ENCODE data around the gene LRSAM1.

LRSAM1 gene

GRCh38 chr9:127530206-127530941 is 79.1 kb downstream of the LRSAM1 start:
- DNase-seq (ENCODE audit: low read depth in 1 of 2, low spot score in 1 of 2): no peak

GRCh38 chr9:127531676-127532075 is 80.4 kb downstream of the LRSAM1 start:
- no peak for DNase-seq (ENCODE audit: low read depth in 1 of 2, low spot score in 1 of 2)

GRCh38 chr9:127534250-127534906 is 83.1 kb downstream of the LRSAM1 start:
- DNase-seq (ENCODE audit: low read depth in 1 of 2, low spot score in 1 of 2): no peak

- no peak for DNase-seq (ENCODE audit: low read depth in 1 of 2, low spot score in 1 of 2)
These were observed 83.6 kb downstream of the LRSAM1 start for GRCh38 chr9:127534931-127535330.

GRCh38 chr9:127535396-127535795 is 84.1 kb downstream of the LRSAM1 start:
- no peak for DNase-seq (ENCODE audit: low read depth in 1 of 2, low spot score in 1 of 2)

- no peak for DNase-seq (ENCODE audit: low read depth in 1 of 2, low spot score in 1 of 2)
These were observed 84.5 kb downstream of the LRSAM1 start for GRCh38 chr9:127535834-127536233.

GRCh38 chr9:127536499-127536898 is 85.2 kb downstream of the LRSAM1 start:
- DNase-seq (ENCODE audit: low read depth in 1 of 2, low spot score in 1 of 2): no peak

GRCh38 chr9:127537014-127537413 is 85.7 kb downstream of the LRSAM1 start:
- DNase-seq (ENCODE audit: low read depth in 1 of 2, low spot score in 1 of 2): no peak

- no peak for DNase-seq (ENCODE audit: low read depth in 1 of 2, low spot score in 1 of 2)
These were observed 86.5 kb downstream of the LRSAM1 start for GRCh38 chr9:127537792-127538191.

GRCh38 chr9:127538849-127539258 is 87.5 kb downstream of the LRSAM1 start:
- DNase-seq (ENCODE audit: low read depth in 1 of 2, low spot score in 1 of 2): no peak

- DNase-seq (ENCODE audit: low read depth in 1 of 2, low spot score in 1 of 2): no peak
These were observed 88.1 kb downstream of the LRSAM1 start for GRCh38 chr9:127539259-127539981.

- DNase-seq (ENCODE audit: low read depth in 1 of 2, low spot score in 1 of 2): no peak
These were observed 88.8 kb downstream of the LRSAM1 start for GRCh38 chr9:127539982-127540663.

GRCh38 chr9:127540664-127541041 is 89.3 kb downstream of the LRSAM1 start:
- no peak for DNase-seq (ENCODE audit: low read depth in 1 of 2, low spot score in 1 of 2)

- DNase-seq (ENCODE audit: low read depth in 1 of 2, low spot score in 1 of 2): no peak
These were observed 89.9 kb downstream of the LRSAM1 start for GRCh38 chr9:127541176-127541575.

- no peak for DNase-seq (ENCODE audit: low read depth in 1 of 2, low spot score in 1 of 2)
These were observed 90.6 kb downstream of the LRSAM1 start for GRCh38 chr9:127541865-127542264.

GRCh38 chr9:127543221-127543620 is 91.9 kb downstream of the LRSAM1 start:
- no peak for DNase-seq (ENCODE audit: low read depth in 1 of 2, low spot score in 1 of 2)

GRCh38 chr9:127543973-127544533 is 92.7 kb downstream of the LRSAM1 start:
- DNase-seq (ENCODE audit: low read depth in 1 of 2, low spot score in 1 of 2): no peak

- no peak for DNase-seq (ENCODE audit: low read depth in 1 of 2, low spot score in 1 of 2)
These were observed 94.2 kb downstream of the LRSAM1 start for GRCh38 chr9:127545196-127546124.

- DNase-seq (ENCODE audit: low read depth in 1 of 2, low spot score in 1 of 2): no peak
These were observed 95.0 kb downstream of the LRSAM1 start for GRCh38 chr9:127546125-127546832.
